K562 (cell line): ENCODE data around the gene PPIL1. TPM values are rescaled to one million over a fixed set of nuclear protein-coding genes. Genes with fewer than 3 reads are reported as not detected.

Source experiments
- ARID4B ChIP-seq: sonication (generic); formaldehyde crosslinking; IDR thresholded peaks from 2 replicates; pipeline ENCODE4 v1.8.0; 2022; ENCODE audit warnings: mild to moderate bottlenecking, missing genetic modification reagents
- ASH1L ChIP-seq: fragments of 450-650 bp; IDR thresholded peaks from 2 replicates; pipeline ENCODE4 v1.6.1; 2018; ENCODE audit warnings: borderline replicate concordance, mild to moderate bottlenecking, low read depth; ENCODE audit not compliant: partially characterized antibody
- ATF7 ChIP-seq: fragments of 450-650 bp; IDR thresholded peaks from 2 replicates; pipeline ENCODE4 v1.7.1; 2014; ENCODE audit warnings: mild to moderate bottlenecking, moderate library complexity
- BRD4 ChIP-seq: fragments of 200-600 bp; sonication (generic); IDR thresholded peaks from 2 replicates; pipeline ENCODE4 v1.6.1; 2017; ENCODE audit warnings: inconsistent platforms
- CBX3 ChIP-seq, 2 experiments: IDR thresholded peaks; 1 replicate in 1 of 2; 2 replicates in 1 of 2; pipeline ENCODE4 v1.6.1; 2012; ENCODE audit warnings: inconsistent platforms in 2 of 2, low read length in 2 of 2, borderline replicate concordance in 1 of 2, control low read depth in 1 of 2
- E2F5 ChIP-seq: sonication (generic); formaldehyde crosslinking; IDR thresholded peaks from 2 replicates; pipeline ENCODE4 v1.8.0; 2022; ENCODE audit warnings: mild to moderate bottlenecking, missing genetic modification reagents
- ELF2 ChIP-seq: fragments of 250-450 bp; sonication (Bioruptor Pico); IDR thresholded peaks from 2 replicates; pipeline ENCODE4 v1.5.0; 2021; ENCODE audit warnings: mild to moderate bottlenecking
- FOXK2 ChIP-seq, 2 experiments: fragments of 450-650 bp; IDR thresholded peaks in 1 of 2; conservative IDR thresholded peaks in 1 of 2; 2 replicates each; pipeline ENCODE4 v1.6.1; 2016; ENCODE audit warnings: low read depth in 2 of 2, mild to moderate bottlenecking in 1 of 2
- KDM5B ChIP-seq: fragments of 200-600 bp; sonication (generic); IDR thresholded peaks from 2 replicates; pipeline ENCODE4 v1.6.1; 2012; ENCODE audit warnings: low read depth, mild to moderate bottlenecking, moderate library complexity, low read length, control low read depth, inconsistent platforms; ENCODE audit not compliant: insufficient replicate concordance
- KLF13 ChIP-seq: fragments of 450-650 bp; IDR thresholded peaks from 2 replicates; pipeline ENCODE4 v1.6.1; 2016; ENCODE audit warnings: missing genetic modification characterization, low read depth, mild to moderate bottlenecking, missing compliant biosample characterization, moderate library complexity, borderline replicate concordance
- MAX ChIP-seq: sonication (generic); formaldehyde crosslinking; IDR thresholded peaks from 2 replicates; pipeline ENCODE4 v1.9.0; 2022; ENCODE audit warnings: mild to moderate bottlenecking, missing genetic modification reagents
- MTA3 ChIP-seq: fragments of 450-650 bp; formaldehyde crosslinking; IDR thresholded peaks from 2 replicates; pipeline ENCODE4 v1.6.1; 2017; ENCODE audit warnings: mild to moderate bottlenecking, borderline replicate concordance
- MYC ChIP-seq, 2 experiments: fragments of 250-450 bp in 1 of 2; sonication (Bioruptor Pico) in 1 of 2; IDR thresholded peaks; 2 replicates each; pipeline versions ENCODE4 v1.5.1 to v1.6.1; 2012 to 2021; ENCODE audit warnings: low read depth in 2 of 2, borderline replicate concordance in 1 of 2, improper control_type of control experiment in 1 of 2, low read length in 1 of 2, mild to moderate bottlenecking in 1 of 2, moderate library complexity in 1 of 2
- NR4A1 ChIP-seq, 2 experiments: fragments of 250-450 bp in 1 of 2; fragments of 450-650 bp in 1 of 2; sonication (Bioruptor Pico) in 1 of 2; IDR thresholded peaks; 2 replicates each; pipeline versions ENCODE4 v1.4.0 to v1.6.1; 2016 to 2020; ENCODE audit warnings: mild to moderate bottlenecking in 2 of 2, missing compliant biosample characterization in 1 of 2, missing genetic modification characterization in 1 of 2, moderate library complexity in 1 of 2
- TRIM28 ChIP-seq: fragments of 450-650 bp; IDR thresholded peaks from 2 replicates; pipeline ENCODE4 v1.6.1; 2017
- ZKSCAN1 ChIP-seq: fragments of 150-350 bp; IDR thresholded peaks from 2 replicates; pipeline ENCODE4 v1.6.1; 2016; ENCODE audit warnings: low read depth, low read length
- polyA plus RNA-seq, 8 experiments: library from polyadenylated mRNA; depleted of rRNA in 4 of 8; stranded (reverse) in 5 of 8; unstranded in 3 of 8; fragments of >200 nt; fragmentation: Nextera tagmentation in 2 of 8; fragmentation: Illumina TruSeq in 1 of 8; extraction: Ambion mirVana in 2 of 8; extraction: Trizol in 1 of 8; gene quantifications; 2 replicates each; pipeline versions ENCODE4 v1.2.1 to v1.2.3, GENCODE V29; 2011 to 2014; ENCODE audit warnings: inconsistent platforms in 1 of 8, missing spikeins in 1 of 8
- total RNA-seq, 7 experiments: library from RNA; depleted of rRNA in 6 of 7; stranded (reverse); fragments of >200 nt in 6 of 7; fragmentation: Illumina TruSeq in 2 of 7; extraction: Trizol in 2 of 7; gene quantifications; 2 replicates each; pipeline versions ENCODE4 v1.2.1 to v1.2.3, GENCODE V29; 2011 to 2021; ENCODE audit warnings: low replicate concordance in 1 of 7

The PPIL1 gene
- total and polyA plus RNA-seq, 9 of the 15 experiments (the other 6 are each of a cell fraction or from before 2014, with no cell fraction given), result 65.8 to 205 (median 130) TPM

- TF ChIP-seq TRIM28 (peak; percentile 80), MYC (IDR thresholded peaks at IDR 0.05; ENCODE audit: low read depth, low read length) (peak; percentile 99), MYC (CRISPR knock-in tag; IDR thresholded peaks at IDR 0.05; ENCODE audit: borderline replicate concordance, low read depth) (peak; percentile 99), ASH1L (peak; percentile 68), E2F5 (CRISPR knock-in tag) (peak; percentile 84), NR4A1 (CRISPR knock-in tag; IDR thresholded peaks at IDR 0.05) (0 out of 2 replicates have a peak, but pooled peaks have one; percentile 14), NR4A1 (tag; IDR thresholded peaks at IDR 0.05) (peak; percentile 81), KLF13 (peak; percentile 94), FOXK2 (conservative IDR thresholded peaks at IDR 0.05 in 1 of 2, IDR thresholded peaks at IDR 0.05 in 1 of 2; ENCODE audit: low read depth in 2 of 2) (peak; percentile 74 to 85; a peak in 3 of 4 replicates), ATF7 (peak; percentile 85), MAX (CRISPR knock-in tag) (peak; percentile 98), KDM5B (peak; percentile 82), CBX3 (IDR thresholded peaks at IDR 0.05; ENCODE audit: borderline replicate concordance in 1 of 2, low read length in 2 of 2) (peak in 1 of 2 experiments; percentile 92; a peak in 2 of 3 replicates), ZKSCAN1 (peak; percentile 60; the same call in 1 of the 2 replicates), ELF2 (CRISPR knock-in tag) (0 out of 2 replicates have a peak, but pooled peaks have one; percentile 16), MTA3 (peak; percentile 85; the same call in 1 of the 2 replicates), BRD4 (peak; percentile 63; the same call in 1 of the 2 replicates), ARID4B (CRISPR knock-in tag) (peak; percentile 98)
These were observed at the start of gene PPIL1 (continued) for GRCh38 chr6:36874443-36875249.
